Esophagus (tissue), 2 donors: Measurements from ENCODE around the gene TBC1D3I. TPM values are rescaled to one million over a fixed set of nuclear protein-coding genes. Genes with fewer than 3 reads are reported as not detected.
"Not testable (repeated sequence)": the region's sequence is repeated elsewhere in the genome, so short reads cannot be mapped to it uniquely, and the experiment has no call there.

Experiments used
- H3K27ac ChIP-seq, 2 donors: one replicate each; pipeline ENCODE4 v1.5.1; 2013; ENCODE audit warnings: low read depth in 2 of 2, mild to moderate bottlenecking in 2 of 2, inconsistent platforms in 1 of 2, low read length in 1 of 2, moderate library complexity in 1 of 2
- H3K27me3 ChIP-seq, 2 donors: one replicate each; pipeline ENCODE4 v1.6.1; 2013; ENCODE audit warnings: low read length in 2 of 2, control low read depth in 1 of 2, mild to moderate bottlenecking in 1 of 2; ENCODE audit not compliant: insufficient read depth in 2 of 2, control insufficient read depth in 1 of 2
- H3K36me3 ChIP-seq, 2 donors: one replicate each; pipeline ENCODE4 v1.6.1; 2013; ENCODE audit warnings: low read length in 1 of 2; ENCODE audit not compliant: control insufficient read depth in 2 of 2, insufficient read depth in 2 of 2
- H3K4me1 ChIP-seq, 2 donors: one replicate each; pipeline ENCODE4 v1.6.1; 2013; ENCODE audit warnings: low read length in 1 of 2; ENCODE audit not compliant: control insufficient read depth in 2 of 2, insufficient read depth in 2 of 2
- H3K4me3 ChIP-seq, 2 donors: one replicate each; pipeline ENCODE4 v1.5.1; 2013; ENCODE audit warnings: low read length in 2 of 2, mild to moderate bottlenecking in 2 of 2, low read depth in 1 of 2, moderate library complexity in 1 of 2
- H3K9me3 ChIP-seq, 2 donors: one replicate each; pipeline ENCODE4 v1.6.1; 2013; ENCODE audit warnings: mild to moderate bottlenecking in 2 of 2, low read depth in 1 of 2, low read length in 1 of 2, moderate library complexity in 1 of 2; ENCODE audit not compliant: control insufficient read depth in 2 of 2, insufficient read depth in 1 of 2
- WGBS, 2 donors: extraction: QIAGEN DNeasy Blood & Tissue Kit; methylation state at CpG; one replicate each; pipeline ENCODE4 v1.1.7; 2013; 5-methylcytosine and 5-hydroxymethylcytosine counted together
- polyA plus RNA-seq, 2 donors: library from polyadenylated mRNA; stranded (reverse); fragments of 200-250 nt; gene quantifications; one replicate each; pipeline ENCODE4 v1.2.3, GENCODE V29; 2013
- donor health status: healthy with polysubstance abuse.
- donor health status: Bipolar disorder and iron deficiency.

TBC1D3I gene
- under 1 TPM; 0.14 to 0.38 TPM for polyA plus RNA-seq

DNA sequence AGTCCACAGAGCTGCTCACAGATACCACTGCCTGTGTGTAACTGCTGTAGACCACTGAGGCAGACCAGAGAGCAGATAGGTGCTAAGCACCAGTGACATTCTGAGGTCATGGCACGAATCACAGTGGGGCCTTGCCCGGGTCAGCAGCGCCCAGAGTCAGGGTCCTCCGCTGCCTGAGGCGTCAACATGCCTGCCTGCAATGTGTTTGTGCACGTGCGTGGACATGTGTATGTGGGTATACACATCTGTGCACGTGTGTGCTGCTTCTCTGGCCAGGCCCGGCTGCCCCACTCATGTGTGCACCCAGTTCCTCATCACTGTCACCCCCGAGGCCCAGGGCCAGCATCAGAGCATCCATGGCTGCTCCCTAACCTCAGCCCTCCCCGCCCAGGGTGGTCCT, at the start of gene TBC1D3I:
Gene TBC1D3I, minus strand, starts transcription at position 101 of the 400 bp plus-strand sequence. CDS start 1,585 bp downstream, outside the sequence.
- not testable (repeated sequence) for H3K36me3 ChIP-seq, H3K27me3 ChIP-seq, H3K27ac ChIP-seq, H3K9me3 ChIP-seq, H3K4me3 ChIP-seq, H3K4me1 ChIP-seq
- no CpG with 5 or more reads among the region's 11 CpGs for WGBS, 2 donors

DNA sequence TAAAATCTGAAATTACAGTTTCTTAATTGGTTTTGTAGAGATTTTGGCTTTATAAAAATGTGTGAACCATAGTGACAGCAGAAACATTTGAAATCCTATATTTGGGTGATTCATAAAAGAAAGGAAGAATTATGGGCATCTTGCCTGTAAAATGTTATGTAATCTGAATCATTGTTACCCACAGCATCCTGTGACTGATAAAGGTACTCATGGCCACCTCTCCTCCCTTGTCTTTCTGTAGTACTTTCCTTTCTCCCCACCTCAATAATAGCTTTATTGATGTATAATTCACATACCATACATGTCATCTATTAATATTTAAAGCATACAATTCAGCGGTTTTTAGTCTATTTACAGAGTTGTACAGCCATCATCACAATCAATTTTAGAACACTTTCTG, 30.8 kb upstream of the TBC1D3I start:
- not testable (repeated sequence) for H3K36me3 ChIP-seq, H3K4me3 ChIP-seq, H3K27ac ChIP-seq, H3K9me3 ChIP-seq, H3K4me1 ChIP-seq, H3K27me3 ChIP-seq
- no CpG with 5 or more reads among the region's 1 CpG for WGBS, 2 donors

DNA sequence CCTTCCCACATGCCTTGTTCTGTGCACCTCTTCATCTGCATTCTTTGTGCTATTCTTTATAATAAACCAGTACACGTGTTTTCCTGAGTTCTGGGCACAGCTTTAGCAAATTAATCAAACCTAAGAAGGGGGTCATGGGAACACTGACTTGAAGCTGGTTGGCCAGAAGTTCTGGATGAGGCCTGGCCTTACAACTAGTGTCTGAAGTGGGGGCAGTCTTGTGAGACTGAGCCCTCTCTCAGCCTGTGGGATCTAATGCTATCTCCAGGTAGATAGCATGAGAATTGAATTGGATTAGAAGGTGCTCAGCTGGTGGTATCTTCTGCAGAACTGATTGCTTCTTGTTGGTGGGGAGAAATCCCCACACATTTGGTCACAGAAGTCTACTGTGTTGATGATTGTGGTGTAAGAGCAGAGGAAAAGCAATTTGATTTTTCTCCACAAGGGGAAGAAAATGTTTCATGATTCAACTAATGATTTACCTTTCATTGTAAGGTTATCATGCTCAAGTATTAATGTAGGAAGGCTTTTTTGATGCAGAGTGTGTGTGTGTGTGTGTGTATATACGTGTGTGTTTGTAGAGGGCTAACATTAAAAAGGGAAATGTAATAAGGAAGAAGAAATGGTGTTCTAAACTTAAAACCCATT, 25.7 kb upstream of the TBC1D3I start:
- not testable (repeated sequence) for H3K27ac ChIP-seq, H3K9me3 ChIP-seq, H3K36me3 ChIP-seq, H3K4me3 ChIP-seq, H3K27me3 ChIP-seq, H3K4me1 ChIP-seq
- WGBS, 2 donors, result 53 to 72% methylated on average over 1 of the region's 2 CpGs

- not testable (repeated sequence) for H3K9me3 ChIP-seq, H3K4me3 ChIP-seq, H3K27ac ChIP-seq, H3K27me3 ChIP-seq, H3K36me3 ChIP-seq, H3K4me1 ChIP-seq
- WGBS, 2 donors, result 100% methylated on average over 1 of the region's 5 CpGs; no CpG with 5 or more reads in 1 of the 2 donors
Observed at GRCh38 chr17:36284219-36284618, 19.8 kb upstream of the TBC1D3I start.

- not testable (repeated sequence) for H3K36me3 ChIP-seq, H3K9me3 ChIP-seq, H3K4me1 ChIP-seq, H3K27ac ChIP-seq, H3K27me3 ChIP-seq, H3K4me3 ChIP-seq
- no CpG with 5 or more reads among the region's 1 CpG for WGBS, 2 donors
Observed at GRCh38 chr17:36283256-36283655, 18.9 kb upstream of the TBC1D3I start.

DNA sequence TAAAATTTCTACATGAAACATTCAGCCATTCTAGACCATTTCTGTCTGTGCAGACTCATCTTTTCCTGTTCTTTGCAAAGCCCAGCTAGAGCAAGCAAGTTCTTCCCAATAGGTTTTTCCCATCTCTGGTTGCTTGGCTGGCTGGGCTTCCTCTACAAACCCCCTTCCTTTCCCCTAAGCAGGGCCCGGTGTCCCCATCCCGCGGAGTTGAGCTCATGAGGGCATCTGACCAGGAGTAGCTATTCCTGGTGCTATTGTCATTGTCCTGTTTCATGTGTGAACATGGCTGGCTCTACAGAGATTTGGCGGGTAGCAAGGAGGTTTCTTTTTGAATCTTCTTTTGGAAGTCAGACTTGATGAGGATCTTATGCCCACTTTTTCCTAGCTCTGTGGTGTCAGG, 22.3 kb downstream of the TBC1D3I start:
- not testable (repeated sequence) for H3K4me3 ChIP-seq, H3K27me3 ChIP-seq, H3K27ac ChIP-seq, H3K4me1 ChIP-seq, H3K36me3 ChIP-seq, H3K9me3 ChIP-seq
- whole genome bisulfite sequencing, 2 donors, result 75 to 80% methylated on average over 3 of the region's 4 CpGs

- not testable (repeated sequence) for H3K4me1 ChIP-seq, H3K9me3 ChIP-seq, H3K4me3 ChIP-seq, H3K27me3 ChIP-seq, H3K36me3 ChIP-seq, H3K27ac ChIP-seq
- 48 to 56% methylated on average over 4 of the region's 5 CpGs for WGBS, 2 donors
Observed at GRCh38 chr17:36229644-36230043, 34.7 kb downstream of the TBC1D3I start.

GRCh38 chr17:36222967-36223366, 41.4 kb downstream of the TBC1D3I start:
- not testable (repeated sequence) for H3K27me3 ChIP-seq, H3K4me1 ChIP-seq, H3K36me3 ChIP-seq, H3K27ac ChIP-seq, H3K4me3 ChIP-seq, H3K9me3 ChIP-seq
- 89 to 95% methylated on average over 12 of the region's 12 CpGs for WGBS, 2 donors

DNA sequence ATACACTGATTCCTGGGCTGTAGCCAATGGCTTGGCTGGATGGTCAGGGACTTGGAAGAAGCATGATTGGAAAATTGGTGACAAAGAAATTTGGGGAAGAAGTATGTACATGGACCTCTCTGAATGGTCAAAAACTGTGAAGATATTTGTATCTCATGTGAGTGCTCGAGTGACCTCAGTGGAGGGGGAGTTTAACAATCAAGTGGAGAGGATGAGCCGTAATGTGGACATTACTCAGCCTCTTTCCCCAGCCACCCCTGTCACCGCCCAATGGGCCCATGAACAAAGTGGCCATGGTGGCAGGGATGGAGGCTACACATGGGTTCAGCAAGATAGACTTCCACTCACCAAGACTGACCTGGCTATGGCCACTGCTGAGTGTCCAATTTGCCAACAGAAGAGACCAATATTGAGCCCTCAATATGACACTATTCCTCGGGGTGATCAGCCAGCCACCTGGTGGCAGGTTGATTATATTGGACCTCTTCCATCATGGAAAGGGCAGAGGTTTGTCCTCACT, 42.7 kb downstream of the TBC1D3I start:
- not testable (repeated sequence) for H3K27me3 ChIP-seq, H3K4me3 ChIP-seq, H3K27ac ChIP-seq, H3K9me3 ChIP-seq, H3K4me1 ChIP-seq, H3K36me3 ChIP-seq
- WGBS, 2 donors, result 81 to 82% methylated on average over 4 of the region's 4 CpGs

- H3K9me3 ChIP-seq, H3K4me3 ChIP-seq, H3K27ac ChIP-seq, H3K27me3 ChIP-seq, H3K36me3 ChIP-seq, H3K4me1 ChIP-seq: not testable (repeated sequence)
- WGBS, 2 donors, result 71 to 74% methylated on average over 3 of the region's 3 CpGs
Observed at GRCh38 chr17:36220737-36221580, 43.4 kb downstream of the TBC1D3I start.
